ENCODE results near the gene GOPC. TPM values are rescaled to one million over a fixed set of nuclear protein-coding genes. Genes with fewer than 3 reads are reported as not detected.

The GOPC gene
- total and polyA plus RNA-seq, 2 of the 13 experiments (the other 11 are each of a cell fraction or from before 2014, with no cell fraction given): 20.9 to 41.5 TPM

- no peak for FAIRE-seq
- Histone ChIP-seq H4K20me1 (ENCODE audit: insufficient read depth, low read length) (no peaks in the 10 kb centered on the region), H3K9me3 (ENCODE audit: low read length) (no peaks in the 10 kb centered on the region), H3K36me3 (replicated peaks in 1 of 2; ENCODE audit: control insufficient read depth in 1 of 2, insufficient read depth in 2 of 2, low read length in 2 of 2) (peaks cover 6 to 10% of the 10 kb centered on the region in 2 experiments; a peak in 4 of 5 replicates), H3K4me2 (ENCODE audit: low read depth, low read length) (no peak overlapping the region), H3K27ac (ENCODE audit: extremely low read length, insufficient read depth, low read length) (no peak overlapping the region), H3K4me3 (replicated peaks in 1 of 3; ENCODE audit: insufficient read depth in 1 of 3, low read depth in 2 of 3, low read length in 3 of 3) (no peak overlapping the region), H3K9ac (ENCODE audit: insufficient read depth, low read depth, low read length) (no peak overlapping the region), H3K27me3 (ENCODE audit: control insufficient read depth in 1 of 2, insufficient read depth in 2 of 2, low read length in 2 of 2) (no peaks in the 10 kb centered on the region), H3K79me2 (ENCODE audit: insufficient read depth, low read length) (no peaks in the 10 kb centered on the region), H2AFZ (ENCODE audit: low read length) (no peak overlapping the region), H3K4me1 (ENCODE audit: insufficient read depth, low read length) (peaks cover 6% of the 10 kb centered on the region; the same call in 1 of the 2 replicates)
- in situ Hi-C loops (cut with HindIII; ENCODE audit: extremely low pct_ligation_motif_present, low pct_unique_long_range_greater_than_20kb): loop anchor here (5.0 kb wide), 1 partner anchor 106 kb away; no protein-coding TSS in a partner anchor
- POLR2A ChIA-PET: interaction anchor here (1.3 to 2.9 kb wide), 4 partner anchors 44 to 80 kb away, joined by 3 to 11 read pairs (median 4); partner anchors contain the start of gene GOPC
- CTCF ChIA-PET (ENCODE audit: low intra/inter-chr PET ratio, low total read pairs): interaction anchor here (4.6 kb wide), 1 partner anchor 108 kb away, joined by 59 read pairs; no protein-coding TSS in a partner anchor
- intact Hi-C loops (cut with micrococcal nuclease; ENCODE audit: unreplicated experiment): loop anchor here (1.0 to 2.0 kb wide), 2 partner anchors 45 to 212 kb away; partner anchors contain the start of gene GOPC
- ATAC-seq: peak; percentile 27; the same call in 2 of the 3 replicates
- no peak for DNase-seq (ENCODE audit: low spot score)
- 98% methylated on average over 3 of the region's 3 CpGs for WGBS (ENCODE audit: low lambda C conversion rate)
- no TSS peak for BruUV-seq (replicated peaks)
- TF ChIP-seq REST (IDR thresholded peaks at IDR 0.05; ENCODE audit: borderline replicate concordance in 1 of 2, low read depth in 1 of 2, low read length in 2 of 2) (no peak), ZNF556 (CRISPR knock-in tag; IDR thresholded peaks at IDR 0.05; ENCODE audit: borderline replicate concordance) (0 out of 2 replicates have a peak, but pooled peaks have one; percentile 7)
Measured at GRCh38 chr6:117557951-117558350, 44.4 kb downstream of the GOPC start.
